Measurements from ENCODE around the gene FMN2. TPM values are rescaled to one million over a fixed set of nuclear protein-coding genes. Genes with fewer than 3 reads are reported as not detected.

Gene FMN2
- total RNA-seq, 2 experiments from 2014 or later = not detected

DNA sequence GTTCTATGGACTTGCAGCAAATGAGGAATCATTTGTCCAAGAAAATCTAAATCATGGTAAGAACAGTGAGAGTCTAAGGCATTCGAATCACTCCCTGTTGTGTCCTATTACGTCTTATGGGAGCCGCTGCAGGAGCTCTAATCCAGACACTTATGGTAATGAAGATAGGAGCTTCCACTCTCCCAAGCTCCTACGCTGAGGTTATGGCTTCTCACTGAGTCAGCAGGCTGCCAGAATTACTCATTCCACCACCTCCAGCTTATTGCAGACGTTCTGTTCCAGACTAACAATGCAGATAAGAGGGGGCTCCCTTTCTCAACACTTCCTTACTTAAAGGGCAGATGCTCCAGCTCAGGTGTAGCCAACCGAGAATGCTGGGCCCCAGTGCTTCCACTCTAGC, 307.7 kb downstream of the FMN2 start:
- TF ChIP-seq, protein P1, sequence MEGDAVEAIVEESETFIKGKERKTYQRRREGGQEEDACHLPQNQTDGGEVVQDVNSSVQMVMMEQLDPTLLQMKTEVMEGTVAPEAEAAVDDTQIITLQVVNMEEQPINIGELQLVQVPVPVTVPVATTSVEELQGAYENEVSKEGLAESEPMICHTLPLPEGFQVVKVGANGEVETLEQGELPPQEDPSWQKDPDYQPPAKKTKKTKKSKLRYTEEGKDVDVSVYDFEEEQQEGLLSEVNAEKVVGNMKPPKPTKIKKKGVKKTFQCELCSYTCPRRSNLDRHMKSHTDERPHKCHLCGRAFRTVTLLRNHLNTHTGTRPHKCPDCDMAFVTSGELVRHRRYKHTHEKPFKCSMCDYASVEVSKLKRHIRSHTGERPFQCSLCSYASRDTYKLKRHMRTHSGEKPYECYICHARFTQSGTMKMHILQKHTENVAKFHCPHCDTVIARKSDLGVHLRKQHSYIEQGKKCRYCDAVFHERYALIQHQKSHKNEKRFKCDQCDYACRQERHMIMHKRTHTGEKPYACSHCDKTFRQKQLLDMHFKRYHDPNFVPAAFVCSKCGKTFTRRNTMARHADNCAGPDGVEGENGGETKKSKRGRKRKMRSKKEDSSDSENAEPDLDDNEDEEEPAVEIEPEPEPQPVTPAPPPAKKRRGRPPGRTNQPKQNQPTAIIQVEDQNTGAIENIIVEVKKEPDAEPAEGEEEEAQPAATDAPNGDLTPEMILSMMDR (IDR thresholded peaks at IDR 0.05) = no peak
- Mint-ChIP-seq H3K27ac (no peak overlapping the region), H3K9me3 (no peaks in the 10 kb centered on the region), H3K4me1 (ENCODE audit: low read depth) (no peaks in the 10 kb centered on the region), H3K36me3 (ENCODE audit: low read depth) (no peaks in the 10 kb centered on the region), H3K4me3 (no peak overlapping the region), H3K27me3 (no peaks in the 10 kb centered on the region)
- intact Hi-C loops (cut with DNase I, micrococcal nuclease) = no loop called here
- Histone ChIP-seq H3K36me3 (ENCODE audit: insufficient read depth, low read length) (no peaks in the 10 kb centered on the region), H3K27me3 (ENCODE audit: control insufficient read depth in 1 of 2, insufficient read depth in 2 of 2, low read length in 2 of 2) (no peaks in the 10 kb centered on the region), H3K4me1 (ENCODE audit: insufficient read depth, low read length) (no peaks in the 10 kb centered on the region), H3K9me3 (ENCODE audit: control insufficient read depth in 1 of 2, insufficient read depth in 1 of 2, low read length in 2 of 2) (peaks cover 0 to 10% of the 10 kb centered on the region in 2 experiments), H3K27ac (ENCODE audit: low read depth in 1 of 2, low read length in 2 of 2) (no peak overlapping the region), H3K4me3 (ENCODE audit: low read length) (no peak overlapping the region)
- ChIA-PET POLR2A (no interaction called here), CTCF (interaction anchor here (0.9 kb wide), 1 partner anchor 16 kb away, joined by 3 read pairs; no protein-coding TSS in a partner anchor)
- no peak for ATAC-seq (ENCODE audit: poor library complexity)
- no peak for DNase-seq

DNA sequence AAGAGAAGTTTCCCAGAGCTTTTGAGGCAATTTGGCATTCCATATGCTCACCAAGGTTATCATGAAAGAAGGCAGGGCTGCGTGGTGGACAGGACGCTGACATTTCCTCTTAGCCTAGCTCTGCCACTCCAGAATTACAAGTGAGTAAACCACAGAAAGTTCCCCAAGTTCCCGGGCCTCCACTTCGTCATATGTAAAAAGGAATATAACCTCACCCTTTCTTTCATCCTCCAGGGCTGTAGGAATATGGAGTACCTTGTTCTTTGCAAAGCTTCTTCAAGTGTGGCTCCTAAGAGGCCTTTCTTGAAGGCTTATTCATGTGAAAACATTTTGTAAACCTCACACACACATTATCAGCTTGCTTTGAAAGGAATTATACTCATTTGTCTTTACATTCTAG, 310.0 kb downstream of the FMN2 start:
- TF ChIP-seq, protein P1 (IDR thresholded peaks at IDR 0.05) = no peak
- no peaks in the 10 kb centered on the region for H3K36me3 ChIP-seq (ENCODE audit: insufficient read depth, low read length)
- H3K27ac ChIP-seq (ENCODE audit: low read depth in 1 of 2, low read length in 2 of 2) = no peak overlapping the region
- no peaks in the 10 kb centered on the region for H3K27me3 ChIP-seq (ENCODE audit: control insufficient read depth in 1 of 2, insufficient read depth in 2 of 2, low read length in 2 of 2)
- intact Hi-C loops (cut with DNase I, micrococcal nuclease) = no loop called here
- ChIA-PET CTCF (no interaction called here), POLR2A (no interaction called here)
- Mint-ChIP-seq H3K27me3 (no peaks in the 10 kb centered on the region), H3K36me3 (ENCODE audit: low read depth) (no peaks in the 10 kb centered on the region), H3K9me3 (no peaks in the 10 kb centered on the region), H3K4me1 (ENCODE audit: low read depth) (no peaks in the 10 kb centered on the region), H3K4me3 (no peak overlapping the region), H3K27ac (no peak overlapping the region)
- H3K4me1 ChIP-seq (ENCODE audit: insufficient read depth, low read length) = no peaks in the 10 kb centered on the region
- peaks cover 0 to 15% of the 10 kb centered on the region in 2 experiments for H3K9me3 ChIP-seq (ENCODE audit: control insufficient read depth in 1 of 2, insufficient read depth in 1 of 2, low read length in 2 of 2)
- no peak for DNase-seq
- no peak for ATAC-seq (ENCODE audit: poor library complexity)
- H3K4me3 ChIP-seq (ENCODE audit: low read length) = no peak overlapping the region

DNA sequence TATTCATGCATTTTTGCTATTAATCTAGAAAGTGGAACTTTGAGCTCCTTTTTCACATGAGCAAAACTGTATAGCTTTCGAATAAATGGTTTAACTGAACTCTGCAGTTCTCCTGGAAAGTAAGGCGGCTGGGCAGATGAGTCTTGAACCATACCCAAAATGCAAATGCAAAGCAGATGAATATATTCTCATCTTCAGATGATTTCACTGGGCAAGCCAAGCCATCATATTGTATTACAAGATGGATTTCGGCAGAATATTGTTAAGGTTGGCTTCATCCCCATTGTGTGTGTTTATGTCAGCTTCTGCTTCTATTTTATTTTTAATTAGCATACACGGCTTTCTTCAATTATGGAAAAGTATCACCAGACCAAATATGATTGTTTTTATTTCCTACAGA, 310.6 kb downstream of the FMN2 start:
- Histone ChIP-seq H3K4me1 (ENCODE audit: insufficient read depth, low read length) (no peaks in the 10 kb centered on the region), H3K4me3 (ENCODE audit: low read length) (no peak overlapping the region), H3K9me3 (ENCODE audit: control insufficient read depth in 1 of 2, insufficient read depth in 1 of 2, low read length in 2 of 2) (peaks cover 0 to 19% of the 10 kb centered on the region in 2 experiments), H3K27me3 (ENCODE audit: control insufficient read depth in 1 of 2, insufficient read depth in 2 of 2, low read length in 2 of 2) (no peaks in the 10 kb centered on the region), H3K27ac (ENCODE audit: low read depth in 1 of 2, low read length in 2 of 2) (no peak overlapping the region), H3K36me3 (ENCODE audit: insufficient read depth, low read length) (no peaks in the 10 kb centered on the region)
- CTCF ChIA-PET = no interaction called here
- Mint-ChIP-seq H3K4me3 (no peak overlapping the region), H3K27me3 (no peaks in the 10 kb centered on the region), H3K27ac (no peak overlapping the region), H3K4me1 (ENCODE audit: low read depth) (no peaks in the 10 kb centered on the region), H3K36me3 (ENCODE audit: low read depth) (no peaks in the 10 kb centered on the region), H3K9me3 (no peaks in the 10 kb centered on the region)
- POLR2A ChIA-PET = no interaction called here
- DNase-seq (no peak), ATAC-seq (ENCODE audit: poor library complexity) (no peak)
- intact Hi-C loops (cut with DNase I, micrococcal nuclease) = no loop called here
- TF ChIP-seq, protein P1 (IDR thresholded peaks at IDR 0.05) = no peak
